HG03196 (cell line): ENCODE measurements around the gene SHROOM4.

Experiments
- ATAC-seq: cut with Tn5 transposase; IDR thresholded peaks from one replicate; pipeline ENCODE4 v1.9.1; 2021; ENCODE audit not compliant: unreplicated experiment

The SHROOM4 gene

GRCh38 chrX:50813843-50814661 lies at the start of gene SHROOM4:
SHROOM4 (minus strand) TSS chrX:50814194; CDS start chrX:50814018, 176 bp downstream.
- no peak for ATAC-seq

GRCh38 chrX:50863471-50863870 lies 49.5 kb upstream of the SHROOM4 start:
- ATAC-seq: no peak

- no peak for ATAC-seq
Measured at GRCh38 chrX:50860518-50860917, 46.5 kb upstream of the SHROOM4 start.

GRCh38 chrX:50858548-50858947 lies 44.6 kb upstream of the SHROOM4 start:
- no peak for ATAC-seq

- no peak for ATAC-seq
Measured at GRCh38 chrX:50853399-50853798, 39.4 kb upstream of the SHROOM4 start.

- no peak for ATAC-seq
Measured at GRCh38 chrX:50852524-50852923, 38.5 kb upstream of the SHROOM4 start.

- ATAC-seq: no peak
Measured at GRCh38 chrX:50842221-50842620, 28.2 kb upstream of the SHROOM4 start.

GRCh38 chrX:50839730-50840129 lies 25.7 kb upstream of the SHROOM4 start:
- ATAC-seq: no peak

GRCh38 chrX:50838820-50839600 lies 25.0 kb upstream of the SHROOM4 start:
- no peak for ATAC-seq

GRCh38 chrX:50827996-50828395 lies 14.0 kb upstream of the SHROOM4 start:
- no peak for ATAC-seq

GRCh38 chrX:50825825-50826224 lies 11.8 kb upstream of the SHROOM4 start:
- ATAC-seq: no peak

- no peak for ATAC-seq
Measured at GRCh38 chrX:50818986-50819385, 5.0 kb upstream of the SHROOM4 start.

GRCh38 chrX:50815120-50815519 lies 1.1 kb upstream of the SHROOM4 start:
- no peak for ATAC-seq

GRCh38 chrX:50814701-50815100 lies 707 bp upstream of the SHROOM4 start:
- ATAC-seq: no peak

- no peak for ATAC-seq
Measured at GRCh38 chrX:50812995-50813842, 775 bp downstream of the SHROOM4 start.

- no peak for ATAC-seq
Measured at GRCh38 chrX:50805276-50805675, 8.7 kb downstream of the SHROOM4 start.

GRCh38 chrX:50801135-50801534 lies 12.9 kb downstream of the SHROOM4 start:
- ATAC-seq: no peak

GRCh38 chrX:50799531-50799961 lies 14.4 kb downstream of the SHROOM4 start:
- no peak for ATAC-seq

GRCh38 chrX:50798783-50799182 lies 15.2 kb downstream of the SHROOM4 start:
- ATAC-seq: no peak

- no peak for ATAC-seq
Measured at GRCh38 chrX:50787099-50787498, 26.9 kb downstream of the SHROOM4 start.

GRCh38 chrX:50780144-50780543 lies 33.9 kb downstream of the SHROOM4 start:
- ATAC-seq: no peak
